Head of caudate nucleus (tissue), 42 donors: ENCODE data around the gene PCNX4.

Source experiments
- DNase-seq, 42 donors: peaks; one replicate each; pipeline versions ENCODE4 v3.0.0 to v3.0.0-alpha.2; 2020 to 2021; ENCODE audit warnings: mixed read lengths in 7 of 42
- intact Hi-C: fragments of 100-400 bp; cut with DNase I; formaldehyde crosslinking; loops from one replicate; pipeline ENCODE4 v1.15.0; 2022

The PCNX4 gene

DNA sequence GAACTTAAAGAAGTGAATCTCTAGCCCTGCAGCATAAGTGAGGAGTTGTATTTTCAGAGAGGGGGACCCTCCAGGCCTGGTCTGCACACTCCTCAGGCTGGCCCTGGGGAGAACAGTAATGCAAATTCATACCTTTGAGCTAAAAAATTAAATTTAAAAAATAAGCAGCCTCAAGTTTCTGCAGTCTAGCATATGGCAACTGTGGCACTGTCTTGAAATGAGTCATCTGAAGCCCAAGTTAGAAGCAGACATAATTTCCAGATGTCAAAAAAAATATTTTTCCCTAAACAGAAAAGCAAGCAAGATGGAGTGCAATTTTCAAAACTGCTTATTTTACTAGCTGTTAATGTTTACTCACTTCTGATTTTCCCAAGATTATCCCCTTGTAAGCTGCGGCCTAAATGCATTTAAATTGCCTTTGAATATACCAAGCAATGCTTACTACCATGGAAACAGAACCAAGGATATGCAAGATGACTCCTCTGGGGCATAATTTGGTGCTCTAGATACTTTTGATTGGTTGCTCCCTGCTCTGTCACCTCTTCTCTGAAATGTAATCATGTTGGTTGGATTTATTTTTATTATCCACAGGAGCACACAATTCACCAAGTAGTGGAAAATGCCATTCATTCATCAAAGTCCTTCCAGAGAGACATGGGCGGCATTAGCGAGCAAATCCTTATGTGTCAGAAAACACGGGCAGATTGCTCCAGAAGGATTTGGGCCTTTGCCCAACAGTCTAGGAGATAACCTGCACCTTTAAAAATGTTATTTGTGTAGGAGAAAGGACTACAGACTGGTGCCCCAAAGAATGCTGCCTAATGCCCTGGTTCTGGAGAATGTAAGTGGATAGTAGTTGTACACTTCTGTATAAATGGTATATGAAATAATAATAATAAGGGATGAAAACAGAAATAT, 98.5 kb downstream of the PCNX4 start:
- intact Hi-C loops: loop anchor here (5.0 kb wide), 1 partner anchor 223 kb away; no protein-coding TSS in a partner anchor
- DNase-seq: no peak

- intact Hi-C loops: no loop called here
- DNase-seq: no peak
These were observed 103.6 kb downstream of the PCNX4 start for GRCh38 chr14:60195179-60195810.

GRCh38 chr14:60196291-60196690, 104.6 kb downstream of the PCNX4 start:
- no peak for DNase-seq
- intact Hi-C loops: no loop called here

- intact Hi-C loops: no loop called here
- DNase-seq: no peak
These were observed 106.0 kb downstream of the PCNX4 start for GRCh38 chr14:60197629-60198303.

DNA sequence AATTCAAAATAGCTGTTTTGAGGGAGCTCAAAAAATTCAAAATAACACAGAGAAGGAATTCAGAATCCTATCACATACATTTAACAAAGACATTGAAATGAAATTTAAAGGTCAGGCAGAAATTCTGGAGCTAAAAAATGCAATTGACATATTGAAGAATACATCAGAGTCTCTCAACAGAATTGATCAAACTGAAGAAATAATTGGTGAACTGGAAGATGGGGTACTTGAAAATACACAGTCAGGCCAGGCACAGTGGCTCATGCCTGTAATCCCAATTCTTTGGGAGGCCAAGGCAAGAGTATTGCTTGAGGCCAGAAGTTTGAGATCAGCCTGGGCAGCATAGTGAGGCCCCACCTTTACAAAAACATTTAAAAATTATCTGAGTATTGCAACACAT, 107.6 kb downstream of the PCNX4 start:
- intact Hi-C loops: no loop called here
- no peak for DNase-seq

DNA sequence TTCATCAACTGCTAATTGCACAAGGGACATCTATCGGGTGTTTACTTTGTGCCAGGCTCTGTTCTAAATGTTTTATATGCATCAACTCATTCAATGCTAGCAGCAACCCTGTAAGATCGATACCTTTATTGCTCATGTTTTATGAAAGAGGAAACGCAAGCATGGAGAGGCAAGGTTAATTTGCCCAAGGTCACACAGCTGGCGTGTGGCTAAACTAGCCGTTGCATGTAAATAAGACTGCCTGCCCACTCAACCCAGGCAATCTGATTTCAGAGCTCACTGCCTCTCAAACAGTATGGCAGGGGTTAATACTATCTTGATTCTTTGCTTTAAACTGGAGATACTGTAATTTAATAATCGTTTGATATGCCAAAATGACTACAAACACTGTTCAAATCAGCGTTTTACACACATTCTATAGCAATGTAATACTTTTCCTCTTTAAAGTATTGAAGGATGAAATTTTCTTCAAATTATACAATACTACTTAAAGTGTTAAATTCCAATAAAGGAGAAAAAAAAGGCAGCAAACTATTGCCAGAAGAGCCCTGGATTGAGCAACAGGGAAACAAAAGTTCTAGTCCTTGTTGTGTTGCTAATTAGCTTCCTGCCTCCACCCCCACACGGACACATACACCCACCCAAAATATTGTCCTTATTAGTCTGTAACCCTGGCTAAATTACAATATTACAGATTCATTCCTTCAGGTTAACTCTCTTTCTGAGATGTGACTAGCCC, 112.5 kb downstream of the PCNX4 start:
- intact Hi-C loops: no loop called here
- no peak for DNase-seq

DNA sequence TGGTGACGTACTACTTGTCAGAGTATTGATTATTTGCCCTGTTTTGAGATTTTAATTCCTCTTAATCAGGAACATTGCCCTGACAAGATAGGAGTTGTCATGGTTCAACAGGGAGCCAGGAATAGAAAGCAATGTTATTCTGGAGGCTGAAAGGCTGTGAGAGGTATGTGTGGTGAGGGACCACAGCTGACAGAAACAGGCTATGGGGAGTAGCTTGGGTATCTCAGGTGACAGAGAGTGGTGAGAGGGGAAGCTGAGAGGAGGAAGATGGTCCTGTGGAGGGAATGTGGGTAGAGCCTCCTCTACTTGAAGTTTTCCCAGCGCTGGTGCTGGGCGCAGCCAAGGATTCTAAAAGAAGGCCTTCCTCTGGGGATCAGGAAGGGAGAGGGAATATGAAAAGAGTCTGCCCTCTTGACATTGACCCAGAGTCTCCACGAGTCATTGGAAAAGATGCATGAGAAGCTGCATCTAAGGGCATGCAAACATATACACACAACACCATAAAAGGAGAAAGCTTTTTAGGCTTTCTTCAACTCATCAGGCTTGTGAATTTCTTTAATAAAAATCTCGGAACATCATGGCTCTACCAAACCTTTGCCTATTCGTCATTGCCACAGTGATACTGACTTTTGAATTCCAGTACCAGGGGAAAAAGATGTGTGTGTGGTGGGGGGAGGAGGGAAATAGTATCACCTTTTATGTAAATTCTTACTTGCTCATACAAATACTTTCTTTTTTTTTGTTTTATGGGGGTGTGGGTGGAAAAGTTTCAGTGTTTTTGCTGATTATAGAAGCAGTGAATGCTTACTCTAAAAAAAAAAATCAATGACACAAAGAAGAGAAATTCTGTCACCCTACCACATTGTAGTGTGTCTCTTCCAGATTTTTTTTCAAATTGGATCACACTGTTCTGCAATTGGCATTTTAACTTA, 113.4 kb downstream of the PCNX4 start:
- intact Hi-C loops: no loop called here
- DNase-seq: no peak

GRCh38 chr14:60206249-60206670, 114.5 kb downstream of the PCNX4 start:
- no peak for DNase-seq
- intact Hi-C loops: no loop called here

GRCh38 chr14:60206837-60207533, 115.3 kb downstream of the PCNX4 start:
- intact Hi-C loops: no loop called here
- DNase-seq: no peak

GRCh38 chr14:60210703-60211102, 119.0 kb downstream of the PCNX4 start:
- DNase-seq: no peak
- intact Hi-C loops: no loop called here

DNA sequence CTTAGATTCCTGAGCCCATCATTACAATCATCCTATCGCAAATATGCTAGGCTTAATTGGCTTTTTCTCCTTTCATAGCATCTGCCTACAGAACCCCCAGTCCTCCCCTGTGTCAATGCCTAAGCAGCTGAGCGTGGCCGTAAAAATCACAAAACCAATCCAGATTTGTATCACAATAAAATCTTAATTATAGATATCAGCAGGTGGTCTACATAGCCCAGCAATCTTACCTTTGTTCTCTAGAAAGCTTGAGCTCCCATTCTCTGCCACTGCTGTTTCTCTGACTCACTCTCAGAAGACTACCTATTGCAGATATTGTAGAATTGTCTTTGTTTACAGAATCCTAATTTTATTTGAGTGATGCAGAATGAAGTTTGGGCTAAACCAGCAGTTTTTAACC, 119.4 kb downstream of the PCNX4 start:
- DNase-seq: no peak
- intact Hi-C loops: no loop called here

GRCh38 chr14:60212503-60213371, 121.0 kb downstream of the PCNX4 start:
- intact Hi-C loops: no loop called here
- DNase-seq: no peak

- intact Hi-C loops: no loop called here
- DNase-seq: no peak
These were observed 122.3 kb downstream of the PCNX4 start for GRCh38 chr14:60214003-60214402.

DNA sequence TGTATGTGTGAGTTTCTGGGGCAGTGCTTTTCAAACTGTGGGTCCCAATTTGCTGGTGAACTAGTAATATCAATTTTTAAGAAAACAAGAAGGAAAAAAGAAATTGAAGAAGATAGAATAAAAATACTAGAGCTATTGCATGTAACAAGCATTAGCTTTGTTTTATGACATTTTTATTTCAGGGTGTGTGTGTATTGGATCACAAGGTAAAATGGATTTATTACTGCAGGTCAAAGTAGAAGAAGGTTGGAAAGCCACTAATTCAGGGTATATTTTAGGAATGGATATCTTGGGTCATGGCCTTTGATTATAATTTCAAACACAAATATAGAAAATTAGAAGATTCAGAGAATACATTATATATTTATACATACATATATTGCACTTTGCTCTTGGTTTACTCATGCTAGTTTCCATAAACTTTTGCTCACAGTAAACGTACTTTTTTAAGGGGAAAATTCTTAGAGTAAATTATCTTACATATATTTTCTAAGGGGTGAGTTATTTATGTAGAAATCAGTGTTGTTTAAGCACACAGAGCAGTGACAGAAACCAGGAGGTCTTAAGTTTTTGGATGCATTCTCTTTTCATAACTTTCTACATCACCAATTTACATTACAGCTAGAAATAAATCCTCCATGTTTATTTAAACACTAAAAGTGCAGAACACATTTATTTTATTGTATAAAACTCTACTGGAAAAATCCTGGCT, 122.8 kb downstream of the PCNX4 start:
- intact Hi-C loops: no loop called here
- DNase-seq: no peak

DNA sequence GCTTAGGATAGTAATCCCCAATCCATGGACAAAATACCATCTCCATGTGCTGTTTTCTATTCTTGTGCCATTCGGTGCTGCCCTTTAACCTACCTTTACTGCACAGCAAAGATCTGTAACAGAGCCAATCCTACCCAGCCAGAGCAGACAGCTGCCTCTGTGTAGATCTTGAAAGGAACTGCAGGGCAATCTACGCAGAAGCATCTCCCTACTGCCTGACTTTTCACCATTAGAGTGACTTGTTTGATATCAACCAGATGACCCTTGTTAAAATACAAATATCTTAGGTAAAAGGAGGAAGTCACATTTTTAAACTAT, 123.4 kb downstream of the PCNX4 start:
- no peak for DNase-seq
- intact Hi-C loops: no loop called here
